T-helper 9 cell (primary cell): ENCODE measurements around the gene CPED1.
"Not testable (repeated sequence)": the region's sequence is repeated elsewhere in the genome, so short reads cannot be mapped to it uniquely, and the experiment has no call there.

Experiments
- DNase-seq: peaks from one replicate; pipeline ENCODE4 v3.0.0-alpha.2; 2020

Gene CPED1

DNA sequence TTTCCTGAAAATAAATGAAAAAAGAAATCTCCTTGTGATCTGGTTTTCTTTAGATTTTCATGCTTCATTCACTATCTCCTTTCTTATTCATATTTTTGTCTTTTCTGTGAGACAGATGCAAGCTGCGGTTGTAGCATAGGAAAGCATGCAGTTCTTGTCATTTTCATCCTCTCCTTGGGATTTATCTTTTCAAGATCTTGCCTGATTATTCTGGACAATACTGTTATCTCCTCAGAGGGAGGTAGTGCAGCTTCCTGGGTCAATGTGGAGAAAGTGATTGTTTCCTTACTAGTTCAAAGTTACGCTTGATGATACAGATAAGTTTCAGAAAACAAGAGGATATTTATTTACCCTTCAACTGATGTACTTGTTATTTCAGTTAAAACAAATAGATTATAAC is 114.6 kb downstream of the CPED1 start:
- no peak for DNase-seq

- DNase-seq = no peak
Observed at GRCh38 chr7:121103579-121103978, 115.1 kb downstream of the CPED1 start.

DNA sequence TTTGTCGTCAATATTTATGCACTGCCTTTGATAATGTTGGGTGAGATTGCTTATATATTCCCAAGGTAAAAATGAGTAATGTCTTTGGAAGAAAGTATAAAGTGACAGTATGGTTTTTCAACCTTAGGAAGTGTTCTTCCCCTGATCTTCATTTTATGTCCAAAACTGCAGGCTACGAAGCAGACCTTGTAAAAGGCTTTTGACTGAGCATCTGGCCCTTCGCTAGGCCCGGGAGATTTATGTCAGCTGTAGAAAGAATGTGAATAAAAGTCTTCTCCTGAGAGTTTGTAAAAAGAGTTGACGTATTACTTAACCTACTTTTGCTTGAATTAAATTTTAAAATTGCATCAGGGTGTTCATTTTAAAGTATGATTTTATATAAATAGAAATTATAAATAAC is 116.8 kb downstream of the CPED1 start:
- no peak for DNase-seq

GRCh38 chr7:121107923-121108498 is 119.5 kb downstream of the CPED1 start:
- no peak for DNase-seq

DNA sequence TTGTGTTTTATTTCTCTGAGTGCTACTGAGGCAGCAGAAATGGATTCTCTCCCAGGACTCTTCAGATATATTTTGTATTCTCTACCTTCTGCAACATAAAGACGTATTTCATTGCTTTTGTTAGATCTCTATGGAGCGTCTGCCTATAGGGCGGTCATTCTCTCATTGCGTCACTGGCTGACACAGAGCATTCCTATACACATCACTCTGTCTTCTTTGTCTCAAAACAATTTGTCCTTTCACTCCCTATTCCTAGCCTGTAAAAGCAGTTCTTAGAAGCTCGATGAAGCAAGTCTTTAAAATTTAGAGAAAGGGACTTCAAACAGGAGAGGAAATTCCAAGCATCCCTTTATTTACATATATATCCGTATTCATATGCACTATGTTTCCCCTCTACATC is 120.6 kb downstream of the CPED1 start:
- no peak for DNase-seq

GRCh38 chr7:121113288-121113687 is 124.8 kb downstream of the CPED1 start:
- DNase-seq = no peak

- DNase-seq = no peak
Observed at GRCh38 chr7:121116396-121116795, 127.9 kb downstream of the CPED1 start.

GRCh38 chr7:121119047-121119446 is 130.5 kb downstream of the CPED1 start:
- no peak for DNase-seq

DNA sequence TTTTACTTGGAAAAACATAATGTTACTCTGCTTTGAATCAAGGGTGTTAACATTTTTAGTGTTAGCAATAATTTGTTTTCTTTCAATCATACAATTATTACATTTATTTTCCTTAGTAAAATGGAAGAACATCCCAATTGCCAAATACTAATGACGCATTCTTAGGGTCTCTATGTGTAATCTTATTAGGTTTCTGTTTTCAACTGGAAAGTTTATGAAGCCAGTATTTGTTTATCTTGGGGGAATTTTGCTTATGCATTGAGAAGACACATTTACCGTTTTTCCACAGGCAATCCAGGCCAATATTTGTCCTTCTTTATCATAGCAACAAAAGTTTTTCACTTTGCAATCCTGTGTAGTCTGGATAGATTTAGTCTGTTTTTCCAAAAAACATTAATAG is 134.5 kb downstream of the CPED1 start:
- no peak for DNase-seq

GRCh38 chr7:121125454-121125853 is 136.9 kb downstream of the CPED1 start:
- not testable (repeated sequence) for DNase-seq

DNA sequence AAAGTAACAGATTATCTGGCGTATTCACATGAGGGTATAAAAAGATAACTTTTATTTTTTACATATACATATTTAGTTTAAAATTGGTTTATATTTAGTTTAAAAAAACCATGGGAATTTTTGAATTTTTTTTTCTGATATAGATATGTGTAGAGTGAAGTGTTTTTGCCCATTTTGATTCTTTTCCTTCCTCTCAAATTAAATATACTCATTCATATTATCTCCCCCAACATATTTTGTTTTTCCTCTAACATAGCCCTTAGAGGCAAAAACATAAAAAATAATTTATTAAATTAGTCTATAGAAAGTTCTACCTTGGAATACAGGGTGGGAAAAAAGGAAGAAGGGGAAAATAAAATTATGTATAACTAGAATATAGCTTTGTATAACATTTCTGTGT is 137.7 kb downstream of the CPED1 start:
- DNase-seq = no peak

- no peak for DNase-seq
Observed at GRCh38 chr7:121126801-121127534, 138.5 kb downstream of the CPED1 start.

DNA sequence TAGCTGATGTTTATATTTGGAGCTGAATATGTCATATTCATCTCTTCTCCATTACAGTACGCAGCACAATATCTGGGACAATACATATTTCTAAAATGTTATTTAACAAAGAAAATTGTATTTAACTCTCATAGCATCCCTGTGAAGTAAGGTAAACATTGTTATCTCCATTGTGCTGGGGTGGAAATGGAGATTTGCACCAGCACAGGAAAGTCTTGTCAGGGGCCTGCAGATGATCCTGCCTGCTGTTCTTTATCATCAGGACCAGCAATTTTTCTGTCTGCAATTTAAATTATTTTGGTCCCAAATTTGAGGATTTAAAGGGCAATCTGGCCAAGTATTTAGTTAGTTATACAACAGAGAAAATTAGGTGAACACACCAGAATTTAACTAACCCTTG is 144.4 kb downstream of the CPED1 start:
- no peak for DNase-seq

DNA sequence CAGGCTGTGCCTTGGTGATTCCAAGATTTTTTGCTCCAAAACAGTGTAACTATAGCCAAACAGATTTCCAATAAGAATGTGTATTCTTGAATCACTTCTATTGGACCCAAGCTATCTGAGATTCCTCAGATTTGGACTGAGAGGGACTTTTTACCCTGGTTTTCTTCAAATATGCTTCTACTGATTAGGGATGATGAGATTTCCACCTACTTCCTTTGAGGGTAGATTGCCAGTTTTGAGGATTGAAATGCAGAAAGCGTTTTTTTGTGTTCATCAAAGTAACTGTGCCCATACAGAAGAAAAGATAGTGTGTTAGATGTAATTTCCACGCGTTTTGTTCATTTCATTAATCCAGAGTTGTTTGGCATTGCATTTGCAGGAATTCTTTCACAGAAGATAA is 144.9 kb downstream of the CPED1 start:
- no peak for DNase-seq

GRCh38 chr7:121137580-121137979 is 149.1 kb downstream of the CPED1 start:
- no peak for DNase-seq

DNA sequence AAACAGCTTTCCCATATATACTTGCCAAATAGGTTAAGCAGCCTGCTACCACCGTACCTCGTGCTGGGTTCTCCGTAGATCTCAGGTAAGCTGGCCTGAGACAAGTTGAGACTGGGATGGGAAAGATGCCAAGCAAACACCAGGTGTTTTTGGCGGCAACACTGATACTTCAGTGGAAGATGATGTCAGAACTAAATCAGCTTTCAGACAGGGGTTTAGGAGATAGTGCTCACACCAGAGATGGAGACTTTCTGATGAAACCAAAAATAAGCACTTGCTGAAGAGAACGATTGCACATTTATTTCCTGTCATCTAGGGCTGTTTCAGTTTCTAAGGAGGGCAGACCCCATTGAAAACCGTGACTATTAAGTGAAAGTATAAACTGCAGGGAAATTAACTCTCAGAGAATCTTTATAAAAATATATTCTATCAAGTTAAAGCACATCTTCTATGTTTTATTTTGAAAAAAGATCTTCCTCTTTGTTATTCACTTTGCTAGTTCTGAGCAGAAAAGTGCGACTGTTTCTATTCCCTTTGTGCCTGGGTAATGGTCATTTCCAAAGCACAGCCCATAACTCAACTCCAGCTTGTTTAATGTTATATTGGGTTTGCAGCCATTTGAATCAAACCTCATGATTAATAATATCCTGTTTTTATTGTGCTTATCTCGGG is 149.9 kb downstream of the CPED1 start:
- DNase-seq = no peak

DNA sequence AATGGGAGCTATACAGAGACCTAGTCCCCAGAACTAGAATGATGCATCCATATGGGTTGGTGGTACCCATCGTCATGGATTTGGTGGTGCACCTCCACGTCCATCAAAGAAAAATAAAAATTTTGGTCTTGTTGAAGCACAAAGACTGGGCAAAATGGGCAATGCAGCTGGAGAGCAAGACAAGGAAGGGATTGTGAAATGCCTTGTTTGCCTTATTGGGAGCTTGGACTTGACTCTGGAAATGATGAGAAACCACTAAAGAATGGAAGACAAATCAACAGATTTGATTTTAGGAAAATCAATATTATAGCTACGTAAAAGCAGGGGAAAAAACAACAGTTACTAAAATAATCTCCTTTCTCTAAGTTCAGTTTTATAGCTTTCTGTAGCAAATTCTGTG is 150.9 kb downstream of the CPED1 start:
- DNase-seq = no peak

- DNase-seq = no peak
Observed at GRCh38 chr7:121140790-121141189, 152.3 kb downstream of the CPED1 start.

GRCh38 chr7:121151774-121152221 is 163.3 kb downstream of the CPED1 start:
- no peak for DNase-seq

DNA sequence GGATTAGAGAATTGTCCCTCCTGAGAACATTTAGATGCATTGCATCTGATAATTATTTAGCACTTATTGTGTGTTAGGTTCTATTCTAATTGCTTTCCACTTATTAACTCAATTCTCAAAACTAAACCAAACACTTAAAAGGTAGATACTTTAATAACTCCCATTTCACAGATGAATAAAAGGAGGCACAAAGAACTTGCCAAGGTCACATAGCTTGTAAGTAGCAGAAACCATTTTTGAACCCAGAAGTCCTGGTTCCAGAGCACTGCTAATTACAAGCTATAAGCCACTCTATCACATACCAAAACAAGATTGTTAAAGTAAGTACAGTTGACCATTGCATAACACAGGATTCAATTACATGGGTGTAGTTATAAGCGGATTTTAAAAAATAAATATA is 164.9 kb downstream of the CPED1 start:
- no peak for DNase-seq

DNA sequence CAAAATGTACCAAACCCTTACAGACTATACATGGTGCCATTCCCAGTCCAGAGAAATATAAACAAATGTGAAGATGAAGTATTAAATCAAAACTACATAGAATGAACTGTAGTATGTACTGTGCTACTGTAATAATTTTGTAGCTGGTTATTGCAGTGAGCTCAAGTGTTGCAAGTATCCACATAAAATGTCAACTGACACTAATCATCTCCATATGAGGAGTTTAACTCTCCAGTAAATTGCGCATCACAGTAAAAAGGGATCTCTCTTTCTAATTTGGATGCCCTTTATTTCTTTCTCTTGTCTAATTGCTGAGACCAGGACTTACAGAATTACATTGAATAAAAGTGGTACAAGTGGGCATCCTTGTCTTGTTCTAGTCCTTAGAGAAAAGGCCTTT is 165.5 kb downstream of the CPED1 start:
- no peak for DNase-seq

DNA sequence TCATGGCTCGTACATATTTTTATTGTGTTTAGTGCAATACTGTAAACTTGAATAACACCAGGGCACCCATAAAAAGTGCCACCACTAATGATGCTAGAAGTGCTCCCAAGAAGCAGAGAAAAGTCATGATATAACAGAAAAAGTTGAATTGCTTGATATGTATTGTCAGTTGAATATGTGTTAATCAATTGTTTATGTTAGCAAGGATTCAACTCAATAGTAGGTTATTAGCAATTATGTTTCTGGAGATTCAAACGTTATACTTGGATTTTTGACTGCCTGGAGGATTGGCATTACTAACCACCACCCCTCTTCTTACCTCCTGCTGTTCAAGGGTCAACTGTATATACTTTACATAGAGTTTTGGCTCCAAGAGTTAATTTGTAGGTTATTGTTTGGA is 168.3 kb downstream of the CPED1 start:
- DNase-seq = no peak

DNA sequence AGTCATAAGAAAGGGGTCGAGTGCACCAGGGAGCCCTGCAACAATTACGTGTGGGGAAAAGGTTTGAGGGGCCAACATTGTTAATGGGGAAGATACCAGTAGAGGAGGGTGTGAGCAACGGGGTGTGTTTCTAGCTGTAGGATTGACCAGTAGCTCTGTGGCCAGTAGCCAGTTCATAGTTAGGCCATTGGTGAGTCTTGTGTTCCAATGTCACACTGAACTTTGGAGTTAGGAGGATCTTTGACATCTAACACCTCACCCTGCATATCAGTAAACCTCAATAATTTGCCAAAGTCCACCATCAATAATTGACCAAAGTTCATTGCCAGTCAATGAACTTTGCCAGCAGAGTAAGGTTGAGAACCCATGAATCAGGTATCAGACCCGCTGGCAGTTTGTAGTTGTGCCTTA is 168.8 kb downstream of the CPED1 start:
- DNase-seq = no peak

DNA sequence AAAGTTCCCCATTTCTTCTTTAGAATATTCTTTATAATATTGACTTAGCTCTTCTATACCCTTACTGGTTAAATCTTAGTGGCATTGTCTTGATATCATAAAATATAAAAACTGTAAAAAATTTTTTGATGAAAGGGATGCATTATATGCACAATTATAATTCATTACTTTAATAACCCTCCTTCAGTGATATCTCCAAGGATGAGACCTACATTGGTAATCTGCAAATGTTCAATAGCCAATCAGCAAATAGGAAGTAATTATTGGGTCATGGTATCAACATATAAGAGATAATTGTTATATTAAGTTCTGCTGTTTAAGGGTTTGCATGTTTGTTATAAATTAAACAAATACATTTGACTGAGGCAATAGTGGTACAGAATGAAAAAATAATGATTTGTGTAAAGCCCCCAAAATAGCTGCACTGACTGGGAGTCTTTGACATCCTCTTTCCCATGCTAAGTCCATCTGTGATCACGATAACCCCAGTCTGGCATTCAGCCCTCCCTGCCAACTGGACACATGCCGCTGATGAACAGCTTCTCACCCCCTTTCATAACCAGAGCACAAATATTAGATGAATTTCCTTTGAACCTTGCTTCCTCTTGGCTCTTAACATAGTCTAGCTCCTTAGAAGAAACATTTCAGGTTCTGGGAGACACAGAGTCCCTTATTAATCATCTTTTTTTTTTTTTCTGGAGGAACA is 169.5 kb downstream of the CPED1 start:
- no peak for DNase-seq
